ENCODE results near the gene KLHL3.

DNA sequence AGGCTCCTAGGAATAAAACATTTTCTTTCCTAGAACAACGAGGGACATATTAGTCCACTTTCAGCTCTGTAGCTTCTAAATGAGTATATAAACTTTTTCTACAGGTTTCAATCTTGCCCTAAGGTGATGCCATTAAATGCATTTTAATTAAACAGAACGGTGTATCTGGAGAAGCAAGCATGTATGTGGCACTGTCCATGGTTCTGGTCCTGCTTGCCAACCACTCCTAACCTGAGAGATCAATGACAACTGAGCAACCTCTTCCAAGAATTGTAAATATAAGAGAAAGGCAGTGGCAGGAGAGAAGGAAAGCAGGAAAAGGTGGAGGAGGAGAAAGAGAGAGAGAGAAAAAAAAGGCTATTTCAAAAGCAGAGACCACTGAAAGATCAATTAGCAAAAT is 141.2 kb downstream of the KLHL3 start:
- TF ChIP-seq EZH2 (IDR thresholded peaks at IDR 0.05; ENCODE audit: low read depth, unreplicated experiment) = no peak
- TF ChIP-seq, protein P1, sequence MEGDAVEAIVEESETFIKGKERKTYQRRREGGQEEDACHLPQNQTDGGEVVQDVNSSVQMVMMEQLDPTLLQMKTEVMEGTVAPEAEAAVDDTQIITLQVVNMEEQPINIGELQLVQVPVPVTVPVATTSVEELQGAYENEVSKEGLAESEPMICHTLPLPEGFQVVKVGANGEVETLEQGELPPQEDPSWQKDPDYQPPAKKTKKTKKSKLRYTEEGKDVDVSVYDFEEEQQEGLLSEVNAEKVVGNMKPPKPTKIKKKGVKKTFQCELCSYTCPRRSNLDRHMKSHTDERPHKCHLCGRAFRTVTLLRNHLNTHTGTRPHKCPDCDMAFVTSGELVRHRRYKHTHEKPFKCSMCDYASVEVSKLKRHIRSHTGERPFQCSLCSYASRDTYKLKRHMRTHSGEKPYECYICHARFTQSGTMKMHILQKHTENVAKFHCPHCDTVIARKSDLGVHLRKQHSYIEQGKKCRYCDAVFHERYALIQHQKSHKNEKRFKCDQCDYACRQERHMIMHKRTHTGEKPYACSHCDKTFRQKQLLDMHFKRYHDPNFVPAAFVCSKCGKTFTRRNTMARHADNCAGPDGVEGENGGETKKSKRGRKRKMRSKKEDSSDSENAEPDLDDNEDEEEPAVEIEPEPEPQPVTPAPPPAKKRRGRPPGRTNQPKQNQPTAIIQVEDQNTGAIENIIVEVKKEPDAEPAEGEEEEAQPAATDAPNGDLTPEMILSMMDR (conservative IDR thresholded peaks at IDR 0.05; ENCODE audit: low read depth in 2 of 2) = no peak
- TF ChIP-seq EZH2phosphoT487 (IDR thresholded peaks at IDR 0.05; ENCODE audit: unreplicated experiment) = no peak
- no peak for TF ChIP-seq NANOG (IDR thresholded peaks at IDR 0.05; ENCODE audit: borderline replicate concordance)
- TF ChIP-seq, protein P2, sequence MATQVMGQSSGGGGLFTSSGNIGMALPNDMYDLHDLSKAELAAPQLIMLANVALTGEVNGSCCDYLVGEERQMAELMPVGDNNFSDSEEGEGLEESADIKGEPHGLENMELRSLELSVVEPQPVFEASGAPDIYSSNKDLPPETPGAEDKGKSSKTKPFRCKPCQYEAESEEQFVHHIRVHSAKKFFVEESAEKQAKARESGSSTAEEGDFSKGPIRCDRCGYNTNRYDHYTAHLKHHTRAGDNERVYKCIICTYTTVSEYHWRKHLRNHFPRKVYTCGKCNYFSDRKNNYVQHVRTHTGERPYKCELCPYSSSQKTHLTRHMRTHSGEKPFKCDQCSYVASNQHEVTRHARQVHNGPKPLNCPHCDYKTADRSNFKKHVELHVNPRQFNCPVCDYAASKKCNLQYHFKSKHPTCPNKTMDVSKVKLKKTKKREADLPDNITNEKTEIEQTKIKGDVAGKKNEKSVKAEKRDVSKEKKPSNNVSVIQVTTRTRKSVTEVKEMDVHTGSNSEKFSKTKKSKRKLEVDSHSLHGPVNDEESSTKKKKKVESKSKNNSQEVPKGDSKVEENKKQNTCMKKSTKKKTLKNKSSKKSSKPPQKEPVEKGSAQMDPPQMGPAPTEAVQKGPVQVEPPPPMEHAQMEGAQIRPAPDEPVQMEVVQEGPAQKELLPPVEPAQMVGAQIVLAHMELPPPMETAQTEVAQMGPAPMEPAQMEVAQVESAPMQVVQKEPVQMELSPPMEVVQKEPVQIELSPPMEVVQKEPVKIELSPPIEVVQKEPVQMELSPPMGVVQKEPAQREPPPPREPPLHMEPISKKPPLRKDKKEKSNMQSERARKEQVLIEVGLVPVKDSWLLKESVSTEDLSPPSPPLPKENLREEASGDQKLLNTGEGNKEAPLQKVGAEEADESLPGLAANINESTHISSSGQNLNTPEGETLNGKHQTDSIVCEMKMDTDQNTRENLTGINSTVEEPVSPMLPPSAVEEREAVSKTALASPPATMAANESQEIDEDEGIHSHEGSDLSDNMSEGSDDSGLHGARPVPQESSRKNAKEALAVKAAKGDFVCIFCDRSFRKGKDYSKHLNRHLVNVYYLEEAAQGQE (IDR thresholded peaks at IDR 0.05; ENCODE audit: unreplicated experiment) = peak; percentile 76
- TF ChIP-seq POLR2AphosphoS5 (IDR thresholded peaks at IDR 0.05; ENCODE audit: low read depth) = no peak
- TF ChIP-seq CREB1 (CRISPR knock-in tag; IDR thresholded peaks at IDR 0.05; ENCODE audit: low read depth) = no peak
- TF ChIP-seq JUNB (IDR thresholded peaks at IDR 0.05; ENCODE audit: unreplicated experiment) = no peak
- TF ChIP-seq, protein P3, sequence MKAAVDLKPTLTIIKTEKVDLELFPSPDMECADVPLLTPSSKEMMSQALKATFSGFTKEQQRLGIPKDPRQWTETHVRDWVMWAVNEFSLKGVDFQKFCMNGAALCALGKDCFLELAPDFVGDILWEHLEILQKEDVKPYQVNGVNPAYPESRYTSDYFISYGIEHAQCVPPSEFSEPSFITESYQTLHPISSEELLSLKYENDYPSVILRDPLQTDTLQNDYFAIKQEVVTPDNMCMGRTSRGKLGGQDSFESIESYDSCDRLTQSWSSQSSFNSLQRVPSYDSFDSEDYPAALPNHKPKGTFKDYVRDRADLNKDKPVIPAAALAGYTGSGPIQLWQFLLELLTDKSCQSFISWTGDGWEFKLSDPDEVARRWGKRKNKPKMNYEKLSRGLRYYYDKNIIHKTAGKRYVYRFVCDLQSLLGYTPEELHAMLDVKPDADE (IDR thresholded peaks at IDR 0.05) = no peak
- no peak for TF ChIP-seq ZNF114 (CRISPR knock-in tag; IDR thresholded peaks at IDR 0.05)

All from GM23338 (cell line).